Peyer's patch (tissue), 4 donors: Measurements from ENCODE around the gene TSPAN16.

Experiments
- CTCF ChIP-seq, 6 experiments: fragments of 450-650 bp in 4 of 6; fragments of 200-600 bp in 2 of 6; sonication (generic) in 1 of 6; IDR thresholded peaks; one replicate each; pipeline ENCODE4 v1.5.1; 2017 to 2019; ENCODE audit warnings: antibody characterized with exemption in 6 of 6, mild to moderate bottlenecking in 3 of 6, moderate library complexity in 1 of 6
- POLR2A ChIP-seq, 2 donors: fragments of 450-650 bp; IDR thresholded peaks; one replicate each; pipeline ENCODE4 v1.5.1; 2017; ENCODE audit warnings: antibody characterized with exemption in 2 of 2, mild to moderate bottlenecking in 2 of 2, moderate library complexity in 2 of 2

DNA sequence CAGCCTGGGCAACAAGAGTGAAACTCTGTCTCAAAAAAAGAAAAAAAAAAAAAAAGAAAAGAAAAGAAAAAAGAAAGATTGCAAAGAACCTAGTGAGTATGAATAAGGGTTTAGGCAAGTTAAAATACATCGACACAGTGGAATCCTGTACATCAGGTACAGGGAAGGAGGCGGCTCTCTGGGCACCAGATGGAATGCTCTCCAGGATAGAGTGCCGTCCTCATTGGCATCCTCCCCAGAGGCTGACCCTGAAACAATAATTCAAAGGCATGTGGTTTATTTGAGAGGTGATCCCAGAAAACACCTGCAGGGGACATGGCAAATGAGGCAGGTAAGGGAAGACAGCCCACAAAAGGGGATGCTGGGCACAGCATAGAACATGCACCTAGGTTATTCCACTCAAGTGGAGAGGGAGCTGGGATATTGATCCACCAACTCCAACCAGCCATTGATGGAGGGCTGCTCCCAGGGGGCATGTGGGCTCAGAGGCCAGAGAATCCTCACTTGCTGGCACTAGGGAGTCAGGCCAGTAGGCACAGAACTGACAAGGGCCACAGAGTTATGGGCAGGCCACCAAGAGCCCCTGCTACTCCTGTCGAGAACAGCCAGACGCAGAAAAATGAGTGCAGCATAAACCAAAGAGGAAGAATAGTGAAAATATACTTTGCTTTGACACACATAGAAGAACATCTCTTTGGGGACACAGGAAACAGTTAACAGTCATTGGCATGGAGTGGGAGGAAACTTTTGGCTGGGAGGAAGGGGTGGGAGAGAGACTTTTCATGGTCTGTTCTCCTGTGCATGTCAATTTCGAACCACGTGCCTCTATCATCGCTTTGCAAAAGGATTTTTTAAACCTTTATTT is 4.2 kb downstream of the TSPAN16 start:
- TF ChIP-seq CTCF (IDR thresholded peaks at IDR 0.05) (no peak), POLR2A (IDR thresholded peaks at IDR 0.05) (no peak)
